ENCODE results near the gene GABRA5. TPM values are rescaled to one million over a fixed set of nuclear protein-coding genes. Genes with fewer than 3 reads are reported as not detected.
A peak's percentile ranks its signal among the peaks of the same experiment; 100 is the strongest.

The GABRA5 gene
- total and polyA plus RNA-seq, 7 donors = 1.1 TPM; not detected in 6

- intact Hi-C loops (cut with DNase I) = loop anchor here (10.0 kb wide), 1 partner anchor 1363 kb away; no protein-coding TSS in a partner anchor
- Histone ChIP-seq H3K9me3 (no peaks in the 10 kb centered on the region), H3K4me1 (peaks cover 0 to 22% (median 13%) of the 10 kb centered on the region in 4 donors), H3K4me3 (peak overlapping the region in 1 of 4 donors; percentile 38), H3K27ac (peak overlapping the region in 1 of 4 donors; percentile 72), H3K27me3 (peaks cover 17 to 48% (median 28%) of the 10 kb centered on the region in 3 donors), H3K36me3 (no peaks in the 10 kb centered on the region)
- DNase-seq = no peak
- TF ChIP-seq CTCF (IDR thresholded peaks at IDR 0.05) (no peak), EP300 (IDR thresholded peaks at IDR 0.05) (no peak), POLR2A (IDR thresholded peaks at IDR 0.05) (no peak), POLR2AphosphoS5 (IDR thresholded peaks at IDR 0.05) (no peak)
- 13 to 37% methylated on average over 46 of the region's 46 CpGs for WGBS, 2 donors
Measured at GRCh38 chr15:26868029-26868685, 1.3 kb downstream of the GABRA5 start.

- H3K27ac ChIP-seq = no peak overlapping the region
- TF ChIP-seq CTCF (IDR thresholded peaks at IDR 0.05) (no peak), EP300 (IDR thresholded peaks at IDR 0.05) (no peak), POLR2A (IDR thresholded peaks at IDR 0.05) (no peak), POLR2AphosphoS5 (IDR thresholded peaks at IDR 0.05) (no peak)
- H3K9me3 ChIP-seq = no peaks in the 10 kb centered on the region
- H3K4me3 ChIP-seq = no peak overlapping the region
- DNase-seq = no peak
- 70 to 80% methylated on average over 3 of the region's 3 CpGs for WGBS, 2 donors
- H3K36me3 ChIP-seq = no peaks in the 10 kb centered on the region
- intact Hi-C loops (cut with DNase I) = loop anchor here (10.0 kb wide), 1 partner anchor 1365 kb away; no protein-coding TSS in a partner anchor
- peaks cover 17 to 48% (median 28%) of the 10 kb centered on the region in 3 donors for H3K27me3 ChIP-seq
- H3K4me1 ChIP-seq = peaks cover 0 to 30% (median 20%) of the 10 kb centered on the region in 4 donors
Measured at GRCh38 chr15:26869628-26870027, 2.8 kb downstream of the GABRA5 start.

GRCh38 chr15:26870346-26870745 lies 3.5 kb downstream of the GABRA5 start:
- H3K9me3 ChIP-seq = no peaks in the 10 kb centered on the region
- no peak for TF ChIP-seq CTCF (IDR thresholded peaks at IDR 0.05)
- TF ChIP-seq EP300 (IDR thresholded peaks at IDR 0.05) = no peak
- TF ChIP-seq POLR2AphosphoS5 (IDR thresholded peaks at IDR 0.05) = no peak
- no peak for TF ChIP-seq POLR2A (IDR thresholded peaks at IDR 0.05)
- peaks cover 0 to 30% (median 19%) of the 10 kb centered on the region in 4 donors for H3K4me1 ChIP-seq
- no peak overlapping the region for H3K4me3 ChIP-seq
- peaks cover 17 to 47% (median 27%) of the 10 kb centered on the region in 3 donors for H3K27me3 ChIP-seq
- H3K36me3 ChIP-seq = no peaks in the 10 kb centered on the region
- no peak for DNase-seq
- intact Hi-C loops (cut with DNase I) = no loop called here
- H3K27ac ChIP-seq = peak overlapping the region in 1 of 4 donors; percentile 24
- 70 to 80% methylated on average over 3 of the region's 3 CpGs for WGBS, 2 donors

- Histone ChIP-seq H3K9me3 (no peaks in the 10 kb centered on the region), H3K36me3 (no peaks in the 10 kb centered on the region), H3K4me3 (no peak overlapping the region), H3K4me1 (peaks cover 0 to 22% (median 14%) of the 10 kb centered on the region in 4 donors), H3K27ac (peak overlapping the region in 1 of 4 donors; percentile 62), H3K27me3 (peaks cover 10 to 29% (median 16%) of the 10 kb centered on the region in 3 donors)
- no peak for TF ChIP-seq POLR2AphosphoS5 (IDR thresholded peaks at IDR 0.05)
- no peak for TF ChIP-seq EP300 (IDR thresholded peaks at IDR 0.05)
- no peak for TF ChIP-seq POLR2A (IDR thresholded peaks at IDR 0.05)
- TF ChIP-seq CTCF (IDR thresholded peaks at IDR 0.05) = no peak
- intact Hi-C loops (cut with DNase I) = no loop called here
- no peak for DNase-seq
- WGBS, 2 donors = 49 to 57% methylated on average over 7 of the region's 7 CpGs
Measured at GRCh38 chr15:26872206-26872605, 5.3 kb downstream of the GABRA5 start.
